Stimulated activated CD8-positive, alpha-beta memory T cell treated with anti-CD3 and anti-CD28 coated beads, Interleukin-15, amount 100 ng/mL, for 1 hour (primary cell): ENCODE measurements around the gene TH.
"Not testable (repeated sequence)": the region's sequence is repeated elsewhere in the genome, so short reads cannot be mapped to it uniquely, and the experiment has no call there.

ENCODE experiments used
- DNase-seq: peaks from one replicate; pipeline ENCODE4 v3.0.0-alpha.2; 2020; ENCODE audit warnings: low read depth

The TH gene

DNA sequence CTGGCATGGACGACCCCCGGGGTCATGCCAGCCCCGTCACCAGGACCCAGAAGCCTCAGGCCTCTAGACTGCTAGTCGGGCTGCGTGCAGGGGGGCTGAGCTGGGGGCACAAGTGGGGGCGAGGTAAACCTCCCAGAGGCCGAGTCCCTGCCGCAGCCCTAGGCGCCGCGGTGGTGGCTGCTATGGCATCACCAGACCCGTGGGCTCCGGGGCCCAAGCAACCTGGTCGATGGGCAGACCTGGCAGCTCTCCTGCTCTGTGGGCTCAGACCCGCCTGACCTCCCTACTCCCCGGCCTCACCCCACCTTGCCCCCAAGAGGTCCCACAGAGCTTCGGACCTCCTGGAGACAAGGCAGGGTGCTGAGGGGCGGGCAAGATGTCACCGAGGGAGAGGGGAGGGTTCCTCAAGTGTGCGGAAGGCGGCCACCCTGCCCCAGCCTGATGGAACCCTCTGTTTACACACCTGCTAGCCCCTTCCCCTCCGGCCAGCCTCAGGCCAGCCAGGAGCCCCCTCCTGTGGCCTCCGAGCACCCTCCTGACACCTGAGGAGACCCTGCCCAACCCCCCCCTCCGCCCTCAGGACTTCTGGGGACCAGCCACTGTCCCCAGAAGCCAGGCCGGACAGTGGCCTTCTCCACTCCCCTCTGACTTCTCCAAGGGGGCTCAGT, 41.8 kb downstream of the TH start:
- DNase-seq: no peak

DNA sequence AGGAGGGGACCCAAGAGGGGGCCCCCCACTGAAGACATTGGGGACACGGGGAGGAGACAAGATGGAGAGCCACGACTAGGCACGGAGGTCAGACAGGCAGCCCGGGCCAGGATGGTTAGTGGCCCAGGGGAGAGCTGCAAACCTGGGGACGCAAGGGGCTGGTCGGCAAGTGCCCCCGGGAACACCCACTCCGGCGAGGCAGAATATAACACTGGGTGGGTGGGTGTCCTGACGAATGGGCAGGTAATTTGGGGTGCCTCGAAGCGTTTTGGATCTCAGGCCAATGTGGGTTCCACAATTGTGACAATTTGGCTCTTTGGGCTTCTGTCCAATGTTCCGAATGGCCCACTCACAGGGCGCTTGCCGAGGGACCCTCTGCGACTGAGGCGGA, 42.3 kb downstream of the TH start:
- DNase-seq: no peak

DNA sequence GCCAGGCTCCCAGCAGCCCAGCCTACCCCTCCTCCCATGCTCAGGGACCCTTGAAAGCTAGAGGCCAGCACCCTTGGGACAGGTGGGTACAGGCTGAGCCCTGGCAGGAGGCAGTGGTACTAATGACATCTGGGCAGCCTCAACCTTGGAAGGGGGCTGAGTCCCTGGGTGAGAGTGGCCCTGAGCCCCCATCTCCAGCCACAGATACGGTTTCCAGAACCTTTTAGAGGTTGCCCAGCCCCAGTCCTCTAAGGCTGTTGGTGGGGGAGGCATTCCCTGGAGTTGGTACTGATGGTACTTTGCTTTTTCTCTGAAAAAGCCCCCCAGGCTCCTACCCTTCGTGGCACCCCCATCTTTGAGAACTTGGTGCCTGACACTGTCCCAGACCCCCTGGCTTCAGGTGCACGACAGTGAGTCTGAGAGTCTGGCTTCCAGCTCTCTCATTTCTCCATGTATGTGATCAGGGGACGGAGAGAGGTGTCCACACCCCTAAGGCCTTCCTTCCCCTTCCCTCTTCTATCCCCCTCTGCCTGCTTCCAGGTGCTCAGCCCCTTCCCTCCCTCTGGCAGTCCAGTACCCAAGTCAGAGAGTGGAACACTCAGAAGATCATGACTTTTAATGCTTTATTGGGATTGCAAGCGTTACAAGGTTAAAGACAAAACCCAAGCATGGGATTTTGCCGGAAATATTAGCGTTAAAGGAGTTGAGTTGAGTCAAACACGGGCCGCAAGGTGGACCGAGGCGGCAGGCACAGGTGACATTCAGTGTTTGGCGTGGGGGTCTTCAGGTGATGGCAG, 42.9 kb downstream of the TH start:
- no peak for DNase-seq

DNA sequence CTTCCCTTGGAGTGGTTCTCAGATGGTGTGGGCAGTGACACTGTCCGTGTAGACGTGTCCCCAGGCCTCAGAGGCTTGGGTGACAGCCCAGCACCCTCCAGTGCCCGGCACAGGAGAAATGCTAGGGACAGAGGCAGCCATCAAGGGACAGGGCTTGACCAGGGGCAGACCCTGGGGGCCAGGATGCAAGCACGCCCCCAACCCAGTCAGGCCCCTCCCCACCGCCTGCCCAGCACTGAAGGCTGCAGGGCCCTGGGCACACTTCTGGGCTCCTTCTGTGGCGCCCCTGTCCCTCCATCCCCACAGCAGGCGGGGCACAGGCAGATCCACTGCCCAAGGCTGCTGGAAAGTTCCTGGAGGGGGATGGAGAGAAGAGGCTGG, 43.5 kb downstream of the TH start:
- DNase-seq: no peak

DNA sequence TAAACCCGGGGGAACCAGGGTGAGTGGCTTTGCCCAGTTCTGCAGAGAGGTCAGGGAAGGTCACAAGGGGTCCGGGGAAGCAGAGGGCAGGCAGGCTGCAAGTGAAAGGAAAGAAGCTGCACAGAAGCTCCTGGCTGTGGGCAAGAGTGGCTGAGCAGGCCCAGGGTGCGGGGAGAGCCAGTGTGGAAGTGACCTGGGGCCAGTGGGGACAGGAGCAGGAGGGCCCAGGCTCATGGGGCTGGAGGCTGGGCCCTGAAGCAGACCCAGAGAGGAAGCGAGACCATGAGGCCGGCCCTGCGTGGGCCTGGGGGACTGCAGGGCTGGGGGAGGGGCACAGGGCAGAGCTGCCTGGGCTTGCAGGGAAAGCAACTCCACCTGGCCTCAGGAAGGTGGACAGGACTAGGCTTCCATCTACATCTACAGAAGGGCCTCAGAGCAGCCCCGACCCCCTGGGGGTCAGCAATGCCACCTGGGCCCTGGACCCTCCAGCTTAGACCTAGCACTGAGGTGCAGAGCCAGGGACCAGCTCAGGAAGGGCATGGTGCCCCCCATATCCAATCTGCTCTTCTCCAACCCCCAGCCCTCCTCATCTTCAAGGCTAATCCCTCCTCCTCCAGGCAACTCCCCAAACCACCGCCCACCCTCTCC, 44.0 kb downstream of the TH start:
- no peak for DNase-seq

DNA sequence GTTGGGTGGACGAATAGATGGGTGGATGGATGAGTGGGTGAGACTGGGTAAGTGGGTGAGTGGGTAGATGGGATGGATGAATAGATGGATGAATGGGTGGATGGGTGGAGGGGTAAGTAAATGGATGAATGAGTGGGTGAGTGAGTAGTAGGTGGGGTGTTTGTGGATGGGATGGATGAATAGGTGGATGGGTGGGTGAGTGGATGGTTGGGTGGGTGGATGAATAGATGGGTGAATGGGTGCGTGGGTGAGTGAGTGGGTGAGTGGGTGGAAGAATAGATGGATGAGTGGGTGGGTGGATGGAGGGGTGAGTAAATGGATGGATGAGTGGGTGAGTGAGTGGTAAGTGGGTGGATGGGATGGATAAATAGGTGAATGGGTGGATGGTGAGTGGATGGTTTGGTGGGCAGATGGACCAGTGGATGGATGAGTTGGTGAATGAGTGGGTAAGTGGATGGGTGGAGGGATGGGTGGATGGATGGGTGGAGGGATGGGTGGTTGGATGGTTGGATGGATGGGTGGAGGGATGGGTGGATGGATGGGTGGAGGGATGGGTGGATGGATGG, 45.0 kb downstream of the TH start:
- no peak for DNase-seq

DNA sequence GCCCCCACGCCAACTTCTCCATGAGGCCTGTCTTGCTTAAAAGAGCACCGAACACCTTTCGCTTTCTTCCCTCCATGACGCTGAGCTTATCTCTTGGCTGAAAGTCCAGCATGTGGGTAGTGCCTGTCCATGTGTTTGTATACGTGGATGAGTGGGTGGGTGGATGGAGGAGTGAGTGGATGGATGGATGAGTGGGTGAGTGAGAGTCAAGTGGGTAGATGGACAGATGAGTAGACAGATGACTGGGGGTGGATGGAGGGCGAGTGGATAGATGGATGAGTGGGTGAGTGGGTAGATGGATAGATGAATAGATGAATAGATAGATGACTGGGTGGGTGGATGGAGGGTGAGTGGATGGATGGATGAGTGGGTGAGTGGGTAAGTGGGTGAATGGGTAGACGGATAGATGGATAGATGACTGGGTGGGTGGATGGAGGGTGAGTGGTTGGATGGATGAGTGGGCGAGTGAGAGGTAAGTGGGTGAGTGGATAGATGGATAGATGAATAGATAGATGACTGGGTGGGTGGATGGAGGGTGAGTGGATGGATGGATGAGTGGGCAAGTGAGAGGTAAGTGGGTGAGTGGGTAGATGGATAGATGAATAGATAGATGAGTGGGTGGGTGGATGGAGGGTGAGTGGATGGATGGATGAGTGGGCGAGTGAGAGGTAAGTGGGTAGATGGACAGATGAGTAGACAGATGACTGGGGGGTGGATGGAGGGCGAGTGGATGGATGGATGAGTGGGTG, 46.7 kb downstream of the TH start:
- not testable (repeated sequence) for DNase-seq

DNA sequence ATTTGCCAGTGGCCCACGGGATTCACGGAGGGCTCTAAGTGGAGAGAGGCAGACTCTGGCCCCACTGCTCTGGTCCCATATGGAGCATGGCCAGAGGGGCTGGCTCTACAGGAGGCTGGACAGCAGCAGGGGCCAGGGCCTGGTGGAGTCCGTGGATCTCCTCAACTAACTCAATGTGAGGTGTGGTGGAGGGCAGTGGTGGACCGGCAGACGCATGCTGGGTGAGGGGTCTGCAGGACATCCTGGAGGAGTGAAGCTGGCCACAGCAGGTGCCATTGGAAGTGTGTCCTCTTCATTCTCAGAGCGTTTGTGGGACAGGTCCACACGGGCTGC, 48.0 kb downstream of the TH start:
- no peak for DNase-seq

DNA sequence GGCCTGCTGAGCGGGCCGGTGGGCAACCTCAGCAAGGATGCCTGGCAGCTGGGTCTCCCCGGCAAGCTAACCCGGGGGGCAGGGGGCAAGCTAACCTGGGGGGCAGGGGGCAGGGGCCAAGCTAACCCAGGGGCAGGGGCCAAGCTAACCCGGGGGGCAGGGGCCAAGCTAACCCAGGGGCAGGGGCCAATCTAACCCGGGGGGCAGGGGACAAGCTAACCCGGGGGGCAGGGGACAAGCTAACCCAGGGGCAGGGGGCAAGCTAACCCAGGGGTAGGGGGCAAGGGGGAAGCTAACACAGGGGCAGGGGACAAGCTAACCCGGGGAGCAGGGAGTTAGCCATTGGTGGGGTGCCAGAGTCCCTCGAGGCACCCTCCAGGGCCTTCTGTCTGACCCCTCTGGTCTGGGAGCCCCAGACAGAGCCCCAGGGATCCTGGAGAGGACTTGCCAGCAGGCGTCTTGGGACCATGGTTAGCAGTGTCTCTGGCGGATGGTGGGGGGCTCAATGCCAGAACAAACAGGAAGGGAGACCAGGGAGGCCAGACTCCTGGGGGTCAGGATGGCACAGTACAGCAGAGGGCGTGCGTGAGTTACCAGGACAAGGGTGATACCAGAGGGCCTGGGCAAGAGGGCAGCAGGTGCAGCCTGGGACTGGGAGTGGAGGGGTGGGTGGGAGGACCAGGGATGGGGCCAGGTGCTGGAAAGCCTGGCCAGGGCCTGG, 48.5 kb downstream of the TH start:
- DNase-seq: no peak

DNA sequence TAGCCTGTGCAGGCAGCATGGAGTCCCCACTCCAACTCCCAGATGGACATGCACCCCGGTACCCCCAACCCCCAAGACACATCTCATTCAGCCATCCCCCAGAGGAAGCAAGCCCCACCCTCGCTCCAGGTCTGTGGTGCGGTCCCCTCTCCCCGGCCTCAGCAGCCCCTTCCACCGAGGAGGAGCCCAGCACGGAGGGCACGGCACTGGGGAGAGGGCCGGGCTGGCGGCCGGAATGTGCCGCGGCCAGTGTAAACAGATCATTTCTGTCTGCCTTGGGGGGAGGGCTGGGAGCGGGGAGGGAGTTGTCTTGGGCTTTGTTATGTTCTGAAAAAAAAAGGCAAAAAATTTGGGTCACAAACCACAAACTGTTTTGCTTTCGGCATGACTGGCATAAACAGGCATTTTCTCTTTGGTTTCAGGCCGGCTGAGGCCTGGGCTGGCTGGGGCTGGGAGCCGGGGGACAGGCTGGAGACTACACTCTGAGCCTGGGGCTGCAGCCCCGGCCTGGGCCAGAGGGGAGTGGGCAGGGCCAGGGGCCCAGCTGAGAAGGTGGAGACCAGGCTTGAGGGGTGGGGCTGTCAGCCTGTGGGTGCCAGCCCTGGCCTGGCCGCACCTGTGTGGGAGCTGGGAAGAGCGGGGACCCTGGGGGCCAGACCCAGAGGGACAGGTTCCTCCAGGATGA, 49.3 kb downstream of the TH start:
- DNase-seq: no peak

DNA sequence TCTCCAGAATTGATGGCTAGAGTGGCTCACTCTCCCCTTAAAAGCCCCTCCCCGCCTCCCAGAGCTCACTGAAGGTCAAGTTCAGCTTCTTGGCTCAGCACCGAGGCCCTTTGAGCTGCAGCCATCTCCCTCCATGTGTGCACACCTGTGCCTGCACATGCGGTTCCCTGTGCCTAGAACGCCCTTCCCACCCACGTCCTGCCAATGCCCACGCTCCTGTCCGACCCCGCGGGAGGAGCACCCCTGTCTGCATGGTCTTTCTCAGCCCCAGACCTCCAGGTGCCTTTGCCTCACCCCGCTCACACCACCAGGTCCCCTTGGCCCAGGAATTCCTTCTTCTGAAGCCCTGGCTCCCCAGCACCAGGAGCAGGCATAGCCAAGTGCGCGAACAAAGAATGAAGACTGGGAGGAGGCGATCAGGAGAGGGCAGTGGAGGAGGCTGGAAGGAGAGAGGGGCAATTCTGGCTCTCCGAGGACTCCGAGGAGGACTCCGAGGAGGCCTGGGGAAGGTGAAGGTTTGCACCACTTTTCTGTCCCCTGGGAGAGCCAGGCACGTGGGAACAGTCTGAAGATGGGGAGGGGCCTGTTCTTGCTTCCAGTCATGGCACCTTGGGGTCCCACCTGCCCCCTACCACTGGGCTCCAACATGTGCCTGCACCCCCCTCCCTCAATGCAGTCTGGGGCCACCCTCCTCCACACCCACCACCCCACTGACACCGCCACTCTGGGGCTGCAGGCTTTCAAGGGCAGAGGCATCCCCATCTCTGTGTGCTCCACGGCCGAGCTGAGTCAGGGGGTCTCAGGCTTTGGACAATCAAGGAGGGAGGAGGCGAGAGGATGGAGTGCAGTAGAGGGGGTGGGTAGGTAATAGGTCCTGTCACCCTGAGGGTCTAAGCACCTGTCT, 50.1 kb downstream of the TH start:
- DNase-seq: no peak

DNA sequence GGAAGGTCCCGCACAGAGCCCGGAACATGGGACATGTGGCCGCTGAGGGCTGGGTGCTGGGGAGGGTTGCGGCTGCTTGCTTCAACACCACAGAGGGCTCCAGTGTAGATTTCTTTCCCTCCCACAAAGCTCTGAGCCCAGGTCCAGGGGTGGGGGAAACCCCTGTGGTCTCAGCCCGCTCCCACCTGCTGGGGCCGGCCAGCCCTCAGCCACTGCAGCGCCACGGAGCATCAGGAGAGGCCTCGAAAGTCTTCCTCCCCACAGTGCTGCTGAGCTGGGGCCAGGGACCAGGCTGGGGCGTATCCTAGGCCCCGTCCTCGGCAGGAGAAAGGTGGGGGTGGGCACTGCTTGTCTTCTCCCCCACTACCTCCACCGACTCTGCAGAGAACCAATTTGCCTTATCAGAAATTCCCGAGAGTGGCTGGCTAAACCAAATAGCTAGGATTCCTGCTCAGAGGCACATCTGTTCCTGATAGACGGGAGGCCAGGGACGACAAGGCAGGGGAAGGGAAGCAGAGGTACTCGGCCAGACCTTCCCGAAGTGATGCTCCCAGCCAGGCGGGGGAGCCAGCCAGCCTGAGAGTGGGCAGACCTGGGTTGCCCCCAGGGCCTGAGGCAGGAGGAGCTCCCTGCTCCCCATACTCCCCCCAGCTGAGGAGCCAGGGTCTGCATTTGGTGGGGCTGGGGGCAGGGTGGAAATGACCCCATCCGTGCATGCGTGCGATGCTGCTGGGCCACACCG, 51.1 kb downstream of the TH start:
- no peak for DNase-seq

DNA sequence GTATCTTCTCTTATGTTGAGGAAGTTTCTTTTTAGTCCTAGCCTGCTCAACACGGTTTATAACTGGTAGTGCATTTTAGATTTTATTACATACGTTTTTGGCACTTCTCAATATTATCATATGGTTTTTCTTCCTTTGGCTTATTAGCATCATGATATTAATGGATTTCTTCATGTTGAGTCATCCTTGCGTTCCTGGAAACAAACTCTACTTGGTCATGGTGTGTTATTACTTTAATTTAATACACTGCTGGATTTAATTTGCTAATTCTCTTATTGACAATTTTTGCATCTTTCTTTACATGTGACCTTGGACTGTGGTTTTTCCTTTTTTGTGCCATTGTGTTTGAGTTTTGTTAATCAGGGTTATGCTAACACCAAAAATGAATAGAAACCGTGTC, 52.9 kb downstream of the TH start:
- DNase-seq: no peak

DNA sequence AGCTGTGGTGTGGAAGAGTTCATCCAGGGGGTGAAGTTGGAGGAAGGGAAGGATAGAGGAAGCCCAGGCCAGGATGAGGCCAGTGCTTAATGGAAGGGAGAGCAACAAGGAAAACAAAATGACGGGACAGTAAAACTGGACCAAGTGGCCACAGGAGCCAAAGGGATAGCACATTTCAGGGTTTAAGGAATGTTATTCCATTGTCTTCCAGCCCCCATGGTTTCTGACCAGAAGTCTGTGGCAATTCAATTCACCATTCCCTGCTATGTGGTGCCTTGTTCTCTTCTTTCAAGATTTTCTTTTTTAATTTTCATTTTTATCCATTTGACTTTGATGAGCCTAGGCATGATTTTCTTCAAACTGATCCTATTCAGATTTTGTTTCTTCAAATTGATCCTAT, 54.9 kb downstream of the TH start:
- no peak for DNase-seq

DNA sequence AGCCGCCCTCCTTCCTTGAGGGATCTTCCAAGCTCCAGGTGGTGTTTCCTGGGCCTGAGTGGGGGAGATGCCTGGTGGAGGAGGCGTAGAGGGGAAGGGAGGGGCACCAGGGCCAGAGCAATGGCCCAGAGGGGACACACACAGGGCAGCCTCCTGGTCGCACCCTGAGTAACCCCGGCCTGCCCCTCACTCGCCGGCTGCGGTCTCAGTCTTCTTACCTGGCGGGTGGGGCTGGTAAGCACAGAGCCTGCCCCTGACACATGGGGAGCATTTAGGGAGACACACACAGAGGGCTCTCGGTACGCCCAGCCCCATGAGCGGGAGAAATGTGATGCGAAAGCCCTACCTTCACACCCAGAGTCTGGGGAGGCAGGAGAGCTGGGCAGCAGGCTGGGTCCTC, 56.3 kb downstream of the TH start:
- no peak for DNase-seq

DNA sequence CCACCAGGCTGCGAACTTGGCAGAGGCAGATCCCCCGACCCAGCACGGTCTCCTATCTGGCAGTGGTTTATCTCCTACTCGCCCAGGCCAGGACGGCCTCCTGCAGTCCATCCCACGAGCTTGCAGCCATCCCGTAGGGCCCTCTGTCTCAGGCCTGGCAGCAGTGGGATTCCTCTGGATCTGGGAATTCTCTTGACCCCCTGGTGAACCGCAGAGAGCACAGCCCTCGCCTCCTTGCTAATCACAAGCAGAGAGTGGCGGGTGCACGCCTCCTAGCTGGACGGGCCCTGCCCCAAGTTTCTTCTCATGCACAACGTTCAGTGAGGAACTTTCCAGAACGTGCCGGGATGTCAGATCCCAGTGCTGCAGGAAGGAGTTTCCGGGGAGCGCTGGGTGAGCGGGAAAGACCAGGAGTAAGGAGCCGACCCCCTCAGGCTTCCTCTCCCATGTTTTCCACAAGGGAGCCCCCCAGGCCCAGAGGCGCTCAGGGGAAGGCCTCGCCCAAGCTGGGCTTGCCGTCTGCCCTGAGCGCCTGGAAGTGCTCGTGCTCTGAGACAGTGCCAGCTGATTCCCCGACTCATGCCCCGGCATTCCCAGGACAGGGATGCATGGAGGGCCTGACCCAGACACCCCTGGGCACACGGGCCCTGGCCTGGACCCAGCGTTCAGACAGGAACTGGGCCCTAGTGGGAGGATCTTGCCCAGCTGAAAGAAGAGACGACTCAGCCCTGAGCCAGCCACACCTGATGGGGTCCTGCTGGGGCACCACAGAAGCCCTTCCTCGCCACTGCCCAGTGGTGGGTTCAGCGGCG, 57.0 kb downstream of the TH start:
- no peak for DNase-seq
